Suprapubic skin (tissue), 4 donors: Measurements from ENCODE around the gene SMIM32.

Experiments used
- CTCF ChIP-seq, 2 donors: fragments of 200-600 bp in 1 of 2; fragments of 450-650 bp in 1 of 2; sonication (generic) in 1 of 2; IDR thresholded peaks; one replicate each; pipeline ENCODE4 v1.5.1; 2016 to 2019; ENCODE audit warnings: antibody characterized with exemption in 2 of 2, mild to moderate bottlenecking in 1 of 2, moderate library complexity in 1 of 2
- EP300 ChIP-seq: sonication (generic); formaldehyde crosslinking; IDR thresholded peaks from one replicate; pipeline ENCODE4 v1.6.1; 2017; ENCODE audit warnings: antibody characterized with exemption
- POLR2A ChIP-seq, 2 donors: fragments of 450-650 bp; IDR thresholded peaks; one replicate each; pipeline ENCODE4 v1.6.1; 2017; ENCODE audit warnings: antibody characterized with exemption in 2 of 2, mild to moderate bottlenecking in 2 of 2, moderate library complexity in 2 of 2
- POLR2AphosphoS5 ChIP-seq, 3 donors: sonication (generic); formaldehyde crosslinking; IDR thresholded peaks; one replicate each; pipeline ENCODE4 v1.6.1; 2017; ENCODE audit warnings: antibody characterized with exemption in 3 of 3

- no peak for TF ChIP-seq CTCF (IDR thresholded peaks at IDR 0.05)
- no peak for TF ChIP-seq POLR2A (IDR thresholded peaks at IDR 0.05)
- TF ChIP-seq EP300: no peak
- no peak for TF ChIP-seq POLR2AphosphoS5 (IDR thresholded peaks at IDR 0.05)
Observed at GRCh38 chr5:136157514-136157913, 35.4 kb downstream of the SMIM32 start.
